ENCODE measurements around the gene TSGA10IP.

The TSGA10IP gene

DNA sequence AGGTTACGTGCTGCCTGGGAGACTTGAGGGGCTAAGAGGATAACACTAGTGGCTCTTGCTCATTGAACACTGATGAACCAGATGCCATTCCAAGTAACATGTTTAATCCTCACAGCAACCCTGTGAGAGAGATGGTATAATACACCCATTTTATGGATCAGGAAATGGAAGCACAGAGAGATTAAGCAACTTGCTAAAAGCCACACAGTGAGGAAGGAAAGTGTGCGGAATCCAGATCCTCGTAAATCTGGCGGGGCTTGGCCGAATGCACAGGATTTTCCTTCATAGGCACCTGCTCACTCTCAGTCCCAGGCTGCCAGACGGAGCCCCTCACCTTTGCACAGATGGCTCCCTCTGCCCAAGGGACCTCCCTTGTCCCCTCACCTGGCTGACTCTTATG, 37.4 kb upstream of the TSGA10IP start:
- POLR2A ChIA-PET (ENCODE audit: low non-redundant PET), result no interaction called here

GRCh38 chr11:65911682-65912568, 33.4 kb upstream of the TSGA10IP start:
- TF ChIP-seq, protein P1, sequence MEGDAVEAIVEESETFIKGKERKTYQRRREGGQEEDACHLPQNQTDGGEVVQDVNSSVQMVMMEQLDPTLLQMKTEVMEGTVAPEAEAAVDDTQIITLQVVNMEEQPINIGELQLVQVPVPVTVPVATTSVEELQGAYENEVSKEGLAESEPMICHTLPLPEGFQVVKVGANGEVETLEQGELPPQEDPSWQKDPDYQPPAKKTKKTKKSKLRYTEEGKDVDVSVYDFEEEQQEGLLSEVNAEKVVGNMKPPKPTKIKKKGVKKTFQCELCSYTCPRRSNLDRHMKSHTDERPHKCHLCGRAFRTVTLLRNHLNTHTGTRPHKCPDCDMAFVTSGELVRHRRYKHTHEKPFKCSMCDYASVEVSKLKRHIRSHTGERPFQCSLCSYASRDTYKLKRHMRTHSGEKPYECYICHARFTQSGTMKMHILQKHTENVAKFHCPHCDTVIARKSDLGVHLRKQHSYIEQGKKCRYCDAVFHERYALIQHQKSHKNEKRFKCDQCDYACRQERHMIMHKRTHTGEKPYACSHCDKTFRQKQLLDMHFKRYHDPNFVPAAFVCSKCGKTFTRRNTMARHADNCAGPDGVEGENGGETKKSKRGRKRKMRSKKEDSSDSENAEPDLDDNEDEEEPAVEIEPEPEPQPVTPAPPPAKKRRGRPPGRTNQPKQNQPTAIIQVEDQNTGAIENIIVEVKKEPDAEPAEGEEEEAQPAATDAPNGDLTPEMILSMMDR (conservative IDR thresholded peaks at IDR 0.05; ENCODE audit: low read depth), result peak; percentile 67
- peak; percentile 88 for DNase-seq (ENCODE audit: low spot score)
- POLR2A ChIA-PET (ENCODE audit: low non-redundant PET), result interaction anchor here (0.9 to 1.4 kb wide), 4 partner anchors 11 to 24 kb away, joined by 3 to 7 read pairs (median 4); partner anchors contain the start of genes CCDC85B and FIBP
- H3K27ac ChIP-seq, result peak overlapping the region; percentile 93
- CTCF ChIA-PET, result interaction anchor here (0.6 to 2.4 kb wide), 8 partner anchors 14 to 348 kb away, joined by 3 to 8 read pairs (median 4); partner anchors contain the start of genes CCDC85B and FIBP

More for the DNA sequence above, 37.4 kb upstream of the TSGA10IP start:
- DNase-seq (ENCODE audit: low spot score), result no peak
- no peak overlapping the region for H3K27ac ChIP-seq
- CTCF ChIA-PET, result interaction anchor here (0.6 kb wide), 1 partner anchor 11 kb away, joined by 3 read pairs; no protein-coding TSS in a partner anchor
- TF ChIP-seq, protein P1 (conservative IDR thresholded peaks at IDR 0.05; ENCODE audit: low read depth), result no peak

- POLR2A ChIA-PET (ENCODE audit: low non-redundant PET), result interaction anchor here (0.9 to 1.4 kb wide), 2 partner anchors 14 to 25 kb away, joined by 4 read pairs; partner anchors contain the start of gene FIBP
- peak; percentile 86 for DNase-seq (ENCODE audit: low spot score)
- CTCF ChIA-PET, result interaction anchor here (0.5 to 2.4 kb wide), 8 partner anchors 15 to 1443 kb away, joined by 3 to 8 read pairs (median 4); partner anchors contain the start of genes CCDC85B and FIBP
- peak overlapping the region; percentile 93 for H3K27ac ChIP-seq
- TF ChIP-seq, protein P1 (conservative IDR thresholded peaks at IDR 0.05; ENCODE audit: low read depth), result no peak
Observed at GRCh38 chr11:65912845-65913244, 32.4 kb upstream of the TSGA10IP start.

DNA sequence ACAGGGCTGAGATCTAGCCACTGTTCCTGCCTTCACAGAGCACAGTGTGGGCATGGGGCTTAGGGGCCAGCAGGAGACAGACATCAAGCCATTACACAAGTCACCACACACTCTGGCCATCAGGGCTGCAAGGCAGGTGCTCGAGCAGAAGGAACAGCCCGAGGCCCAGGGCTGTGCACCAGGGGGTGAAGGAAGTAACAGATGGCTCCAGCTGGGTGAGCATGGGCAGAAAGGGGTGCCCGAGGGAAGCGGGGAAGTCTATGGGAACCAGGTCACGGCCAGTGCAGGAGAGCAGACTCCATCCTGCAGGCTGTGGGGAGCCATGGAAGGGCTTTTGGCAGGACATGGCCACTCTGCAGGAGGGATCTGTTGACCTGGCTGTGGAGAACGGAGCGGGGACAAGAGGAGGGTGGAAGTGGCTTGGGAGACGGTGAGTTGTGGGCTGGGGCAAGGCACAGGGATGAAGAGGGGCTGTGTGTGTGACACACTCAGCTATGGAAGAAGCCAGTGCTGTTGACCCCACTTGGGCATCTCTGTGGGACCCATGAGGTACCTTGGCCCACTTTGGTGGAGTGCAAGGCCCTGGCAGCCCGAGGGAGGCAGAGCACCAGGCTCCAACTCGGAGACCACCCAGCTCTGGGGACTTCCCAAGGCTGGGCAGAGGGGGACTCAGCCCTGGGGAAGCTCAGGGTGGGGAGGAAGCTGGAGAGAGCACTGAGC, 30.0 kb upstream of the TSGA10IP start:
- CTCF ChIA-PET, result interaction anchor here (0.7 to 1.1 kb wide), 3 partner anchors 10 to 244 kb away, joined by 3 to 4 read pairs (median 3); no protein-coding TSS in a partner anchor
- POLR2A ChIA-PET (ENCODE audit: low non-redundant PET), result interaction anchor here (0.8 to 1.5 kb wide), 4 partner anchors 15 to 54 kb away, joined by 3 to 5 read pairs (median 4); partner anchors contain the start of gene CCDC85B
- no peak for DNase-seq (ENCODE audit: low spot score)
- H3K27ac ChIP-seq, result peak overlapping the region; percentile 93
- TF ChIP-seq, protein P1 (conservative IDR thresholded peaks at IDR 0.05; ENCODE audit: low read depth), result no peak

- CTCF ChIA-PET, result interaction anchor here (0.7 to 1.1 kb wide), 2 partner anchors 11 to 26 kb away, joined by 3 to 4 read pairs; no protein-coding TSS in a partner anchor
- peak; percentile 95 for DNase-seq (ENCODE audit: low spot score)
- peak overlapping the region; percentile 93 for H3K27ac ChIP-seq
- TF ChIP-seq, protein P1 (conservative IDR thresholded peaks at IDR 0.05; ENCODE audit: low read depth), result no peak
- POLR2A ChIA-PET (ENCODE audit: low non-redundant PET), result interaction anchor here (0.5 to 1.5 kb wide), 6 partner anchors 10 to 57 kb away, joined by 3 to 8 read pairs (median 4); partner anchors contain the start of gene CCDC85B
Observed at GRCh38 chr11:65915821-65916251, 29.4 kb upstream of the TSGA10IP start.

Data from RWPE1 (cell line).